Spleen (tissue), 11 donors: ENCODE data around the gene FAF1. TPM values are rescaled to one million over a fixed set of nuclear protein-coding genes. Genes with fewer than 3 reads are reported as not detected.
A peak's percentile ranks its signal among the peaks of the same experiment; 100 is the strongest.

Experiments
- DNase-seq: peaks from one replicate; pipeline ENCODE4 v3.0.0-alpha.2; 2020
- H3K27ac ChIP-seq, 8 donors: fragments of 200-600 bp; sonication (generic) in 7 of 8; 1 replicate in 4 of 8; 2 replicates in 4 of 8; pipeline versions ENCODE4 v1.5.0 to v1.8.0; 2016 to 2021; ENCODE audit warnings: inconsistent platforms in 4 of 8, mild to moderate bottlenecking in 4 of 8, moderate library complexity in 1 of 8
- H3K27me3 ChIP-seq, 7 donors: fragments of 200-600 bp; sonication (generic) in 6 of 7; replicated peaks in 1 of 7; 1 replicate in 4 of 7; 2 replicates in 3 of 7; pipeline versions ENCODE4 v1.5.0 to v1.8.0; 2016 to 2021; ENCODE audit warnings: inconsistent platforms in 3 of 7, mild to moderate bottlenecking in 1 of 7
- H3K36me3 ChIP-seq, 6 donors: fragments of 200-600 bp; sonication (generic) in 5 of 6; 1 replicate in 4 of 6; 2 replicates in 2 of 6; pipeline versions ENCODE4 v1.5.0 to v1.8.0; 2016 to 2021; ENCODE audit warnings: inconsistent platforms in 2 of 6
- H3K4me1 ChIP-seq, 6 donors: fragments of 200-600 bp; sonication (generic) in 5 of 6; 1 replicate in 3 of 6; 2 replicates in 3 of 6; pipeline versions ENCODE4 v1.5.0 to v1.8.0; 2016 to 2021; ENCODE audit warnings: inconsistent platforms in 3 of 6
- H3K4me3 ChIP-seq, 8 donors: fragments of 200-600 bp; sonication (generic) in 7 of 8; 1 replicate in 4 of 8; 2 replicates in 4 of 8; pipeline versions ENCODE4 v1.5.0 to v1.8.0; 2016 to 2021; ENCODE audit warnings: inconsistent platforms in 4 of 8, mild to moderate bottlenecking in 4 of 8, moderate library complexity in 2 of 8
- H3K9me3 ChIP-seq, 8 donors: fragments of 200-600 bp; sonication (generic) in 7 of 8; 1 replicate in 4 of 8; 2 replicates in 4 of 8; pipeline versions ENCODE4 v1.5.0 to v1.8.0; 2016 to 2021; ENCODE audit warnings: inconsistent platforms in 4 of 8
- CTCF ChIP-seq, 11 experiments: fragments of 200-600 bp in 7 of 11; fragments of 450-650 bp in 4 of 11; sonication (generic) in 4 of 11; IDR thresholded peaks in 8 of 11; conservative IDR thresholded peaks in 3 of 11; 1 replicate in 7 of 11; 2 replicates in 4 of 11; pipeline versions ENCODE4 v1.4.0 to v1.8.0; 2016 to 2021; ENCODE audit warnings: antibody characterized with exemption in 11 of 11, inconsistent platforms in 4 of 11, mild to moderate bottlenecking in 1 of 11
- POLR2A ChIP-seq, 3 donors: fragments of 450-650 bp; IDR thresholded peaks; one replicate each; pipeline ENCODE4 v1.5.1; 2017; ENCODE audit warnings: antibody characterized with exemption in 3 of 3, mild to moderate bottlenecking in 1 of 3
- POLR2AphosphoS5 ChIP-seq, 3 donors: sonication (generic); formaldehyde crosslinking; IDR thresholded peaks; one replicate each; pipeline ENCODE4 v1.5.1; 2017; ENCODE audit warnings: antibody characterized with exemption in 3 of 3
- WGBS, 5 donors: extraction: QIAGEN DNeasy Blood & Tissue Kit in 3 of 5; methylation state at CpG; one replicate each; pipeline versions ENCODE4 v1.1.5 to v1.1.7; 2013 to 2018; 5-methylcytosine and 5-hydroxymethylcytosine counted together
- intact Hi-C: fragments of 100-400 bp; cut with DNase I; formaldehyde crosslinking; loops from one replicate; pipeline ENCODE4 v1.15.0; 2023; ENCODE audit warnings: low total_unique reads
- polyA plus RNA-seq, 3 donors: library from polyadenylated mRNA; stranded (reverse); fragments of 200-250 nt; gene quantifications; one replicate each; pipeline ENCODE4 v1.2.1, GENCODE V29; 2013
- total RNA-seq, 7 donors: library from RNA; depleted of rRNA in 3 of 7; stranded (reverse); fragments of >200 nt in 3 of 7; fragmentation: NEBNext Ultra II Directional in 4 of 7; extraction: Animal tissue kit (Norgen Biotek cat#: 25700) in 4 of 7; gene quantifications; one replicate each; pipeline versions ENCODE4 v1.1.0 to v1.2.1, GENCODE V29; 2016 to 2021
- donor health status: healthy with polysubstance abuse.
- donor health status: DM: no; HTN: no; CAD: no; lungs with moderate emphysema.
- donor health status: DM: no; HTN: no; CAD: no.
- donor health status: Bipolar disorder and iron deficiency.
- donor health status: healthy.
- donor health status: DM: no; HTN: no; CAD: no.
- donor health status: DM: yes; HTN: yes; CAD: no.

The FAF1 gene
- total and polyA plus RNA-seq, 10 donors = 16.7 to 58.7 (median 40.0) TPM

GRCh38 chr1:50750021-50750619, 209.9 kb downstream of the FAF1 start:
- no peak overlapping the region for H3K4me3 ChIP-seq
- no peak for DNase-seq
- H3K36me3 ChIP-seq = peaks cover 0 to 24% (median 0%) of the 10 kb centered on the region in 6 donors
- no peaks in the 10 kb centered on the region for H3K27me3 ChIP-seq
- intact Hi-C loops = no loop called here
- 51 to 67% (median 61%) methylated on average over 2 of the region's 2 CpGs for WGBS, 5 donors
- H3K27ac ChIP-seq = no peak overlapping the region
- no peaks in the 10 kb centered on the region for H3K9me3 ChIP-seq
- H3K4me1 ChIP-seq = no peaks in the 10 kb centered on the region
- TF ChIP-seq CTCF (IDR thresholded peaks at IDR 0.05 in 8 of 11, conservative IDR thresholded peaks at IDR 0.05 in 3 of 11) (peak in 1 of 11 experiments; percentile 21), POLR2AphosphoS5 (IDR thresholded peaks at IDR 0.05) (no peak)

GRCh38 chr1:50747394-50747793, 212.7 kb downstream of the FAF1 start:
- H3K27ac ChIP-seq = no peak overlapping the region
- H3K9me3 ChIP-seq = no peaks in the 10 kb centered on the region
- WGBS, 5 donors = 83 to 100% (median 93%) methylated on average over 1 of the region's 1 CpG
- no peaks in the 10 kb centered on the region for H3K27me3 ChIP-seq
- intact Hi-C loops = no loop called here
- H3K4me1 ChIP-seq = no peaks in the 10 kb centered on the region
- no peak overlapping the region for H3K4me3 ChIP-seq
- H3K36me3 ChIP-seq = peaks cover 0 to 38% (median 9%) of the 10 kb centered on the region in 6 donors
- DNase-seq = no peak
- TF ChIP-seq POLR2AphosphoS5 (IDR thresholded peaks at IDR 0.05) (no peak), POLR2A (IDR thresholded peaks at IDR 0.05) (no peak), CTCF (IDR thresholded peaks at IDR 0.05 in 8 of 11, conservative IDR thresholded peaks at IDR 0.05 in 3 of 11) (no peak)

GRCh38 chr1:50742523-50742922, 217.5 kb downstream of the FAF1 start:
- intact Hi-C loops = no loop called here
- Histone ChIP-seq H3K27me3 (no peaks in the 10 kb centered on the region), H3K4me3 (no peak overlapping the region), H3K4me1 (no peaks in the 10 kb centered on the region), H3K27ac (no peak overlapping the region), H3K9me3 (no peaks in the 10 kb centered on the region), H3K36me3 (peaks cover 0 to 48% (median 15%) of the 10 kb centered on the region in 6 donors)
- DNase-seq = no peak
- TF ChIP-seq POLR2A (IDR thresholded peaks at IDR 0.05) = no peak
- TF ChIP-seq CTCF (IDR thresholded peaks at IDR 0.05 in 8 of 11, conservative IDR thresholded peaks at IDR 0.05 in 3 of 11) = no peak
- TF ChIP-seq POLR2AphosphoS5 (IDR thresholded peaks at IDR 0.05) = no peak
- 78 to 96% (median 94%) methylated on average over 3 of the region's 3 CpGs for WGBS, 5 donors

- H3K36me3 ChIP-seq = peaks cover 0 to 53% (median 15%) of the 10 kb centered on the region in 6 donors
- no peak for TF ChIP-seq POLR2AphosphoS5 (IDR thresholded peaks at IDR 0.05)
- H3K9me3 ChIP-seq = no peaks in the 10 kb centered on the region
- 89 to 96% (median 93%) methylated on average over 3 of the region's 3 CpGs for WGBS, 5 donors
- H3K27ac ChIP-seq = no peak overlapping the region
- H3K27me3 ChIP-seq = no peaks in the 10 kb centered on the region
- no peak for DNase-seq
- no peak overlapping the region for H3K4me3 ChIP-seq
- intact Hi-C loops = loop anchor here (10.0 kb wide), 1 partner anchor 374 kb away; no protein-coding TSS in a partner anchor
- peaks cover 0 to under 1% (median 0%) of the 10 kb centered on the region in 6 donors for H3K4me1 ChIP-seq
Measured at GRCh38 chr1:50739125-50739524, 220.9 kb downstream of the FAF1 start.
